ENCODE data around the gene ABCA7. TPM values are rescaled to one million over a fixed set of nuclear protein-coding genes. Genes with fewer than 3 reads are reported as not detected.
A peak's percentile ranks its signal among the peaks of the same experiment; 100 is the strongest.

Gene ABCA7
- polyA plus RNA-seq, 1 donor = 27.8 TPM

DNA sequence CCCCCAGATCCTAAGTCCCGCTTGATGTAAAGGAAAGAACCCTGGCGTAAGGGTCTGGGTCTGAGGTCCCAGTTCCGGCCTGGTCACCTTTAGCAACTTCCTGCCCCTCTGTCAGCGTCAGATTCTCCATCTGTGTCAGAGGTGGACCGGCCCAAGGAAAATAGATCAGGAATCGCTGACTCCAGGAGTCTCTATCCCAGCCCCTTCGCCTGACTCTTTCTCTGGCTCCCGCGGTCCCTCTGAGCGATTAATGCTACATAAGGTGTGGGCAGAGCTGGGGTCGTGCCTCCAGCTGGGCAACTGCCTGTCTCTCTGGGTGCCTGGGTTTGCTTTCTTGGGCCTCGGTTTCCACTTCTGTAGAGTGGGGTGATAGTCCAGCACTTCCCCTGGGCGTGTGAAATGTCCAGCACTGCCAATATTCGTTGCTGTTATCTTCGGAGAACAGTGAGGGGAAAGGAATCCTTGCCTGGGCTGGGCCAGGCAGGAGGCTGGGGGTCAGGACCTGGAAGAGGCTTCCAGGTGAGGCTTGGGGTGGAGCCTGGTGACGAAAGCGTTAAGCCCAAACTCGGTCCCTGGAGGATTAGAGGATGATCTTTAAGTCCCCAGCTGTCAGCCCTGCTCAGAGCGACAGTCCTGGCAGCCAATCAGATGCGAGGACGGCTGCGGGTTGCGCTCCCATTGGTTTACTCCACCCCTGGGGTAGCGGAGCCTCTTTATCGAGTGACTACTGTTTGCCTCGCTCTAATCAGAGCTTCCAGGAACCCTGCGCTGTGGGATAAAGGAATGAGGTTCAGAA lies 767 bp downstream of the ABCA7 start:
- DNase-seq = peak; percentile 84

DNA sequence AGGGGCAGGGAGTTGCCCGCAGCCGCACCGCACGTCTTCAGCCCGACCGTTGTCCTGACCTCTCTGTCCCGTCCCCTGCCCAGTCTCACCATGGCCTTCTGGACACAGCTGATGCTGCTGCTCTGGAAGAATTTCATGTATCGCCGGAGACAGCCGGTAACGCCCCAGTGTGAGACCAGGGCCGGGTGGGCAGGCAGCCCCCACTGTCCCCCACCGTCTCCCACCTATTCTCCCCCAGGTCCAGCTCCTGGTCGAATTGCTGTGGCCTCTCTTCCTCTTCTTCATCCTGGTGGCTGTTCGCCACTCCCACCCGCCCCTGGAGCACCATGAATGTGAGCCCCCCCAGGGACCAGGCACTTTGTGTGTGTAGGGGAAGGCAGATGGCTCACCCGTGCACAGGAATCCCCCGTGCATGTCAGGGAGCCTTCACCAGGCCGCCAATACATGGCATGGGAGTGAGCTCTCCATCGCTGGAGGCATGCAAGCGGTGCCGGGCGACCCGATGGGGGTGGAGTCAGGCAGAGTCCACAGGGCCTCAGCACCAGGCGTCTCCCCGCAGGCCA lies 1.4 kb downstream of the ABCA7 start:
- no peak for DNase-seq

DNA sequence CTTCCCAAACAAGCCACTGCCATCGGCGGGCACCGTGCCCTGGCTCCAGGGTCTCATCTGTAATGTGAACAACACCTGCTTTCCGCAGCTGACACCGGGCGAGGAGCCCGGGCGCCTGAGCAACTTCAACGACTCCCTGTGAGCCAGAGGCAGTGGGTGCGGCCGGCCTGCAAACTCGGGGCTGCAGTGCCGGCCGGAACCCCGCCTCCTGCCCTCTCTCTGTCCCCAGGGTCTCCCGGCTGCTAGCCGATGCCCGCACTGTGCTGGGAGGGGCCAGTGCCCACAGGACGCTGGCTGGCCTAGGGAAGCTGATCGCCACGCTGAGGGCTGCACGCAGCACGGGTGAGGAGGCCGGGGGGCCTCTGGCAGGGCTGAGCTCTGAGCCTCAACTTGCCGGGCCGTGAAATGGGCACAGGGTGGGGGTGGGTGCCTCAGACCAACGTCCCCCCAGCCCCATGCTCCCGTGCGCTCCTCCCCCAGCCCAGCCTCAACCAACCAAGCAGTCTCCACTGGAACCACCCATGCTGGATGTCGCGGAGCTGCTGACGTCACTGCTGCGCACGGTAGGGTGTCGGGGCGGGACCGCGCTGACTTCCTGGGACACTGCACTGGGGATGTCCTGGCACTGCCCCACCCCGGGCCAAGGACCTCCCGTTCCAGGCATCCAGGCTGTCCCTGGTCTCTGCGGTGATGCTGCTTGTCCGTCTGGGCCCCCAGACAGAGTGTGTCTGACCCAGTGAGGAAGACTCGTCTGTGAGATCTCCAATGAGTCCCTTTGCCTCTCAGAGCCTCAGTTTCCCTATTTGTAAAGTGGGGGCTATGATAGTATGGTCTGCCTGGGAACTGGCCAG lies 2.2 kb downstream of the ABCA7 start:
- peak; percentile 70 for DNase-seq

DNA sequence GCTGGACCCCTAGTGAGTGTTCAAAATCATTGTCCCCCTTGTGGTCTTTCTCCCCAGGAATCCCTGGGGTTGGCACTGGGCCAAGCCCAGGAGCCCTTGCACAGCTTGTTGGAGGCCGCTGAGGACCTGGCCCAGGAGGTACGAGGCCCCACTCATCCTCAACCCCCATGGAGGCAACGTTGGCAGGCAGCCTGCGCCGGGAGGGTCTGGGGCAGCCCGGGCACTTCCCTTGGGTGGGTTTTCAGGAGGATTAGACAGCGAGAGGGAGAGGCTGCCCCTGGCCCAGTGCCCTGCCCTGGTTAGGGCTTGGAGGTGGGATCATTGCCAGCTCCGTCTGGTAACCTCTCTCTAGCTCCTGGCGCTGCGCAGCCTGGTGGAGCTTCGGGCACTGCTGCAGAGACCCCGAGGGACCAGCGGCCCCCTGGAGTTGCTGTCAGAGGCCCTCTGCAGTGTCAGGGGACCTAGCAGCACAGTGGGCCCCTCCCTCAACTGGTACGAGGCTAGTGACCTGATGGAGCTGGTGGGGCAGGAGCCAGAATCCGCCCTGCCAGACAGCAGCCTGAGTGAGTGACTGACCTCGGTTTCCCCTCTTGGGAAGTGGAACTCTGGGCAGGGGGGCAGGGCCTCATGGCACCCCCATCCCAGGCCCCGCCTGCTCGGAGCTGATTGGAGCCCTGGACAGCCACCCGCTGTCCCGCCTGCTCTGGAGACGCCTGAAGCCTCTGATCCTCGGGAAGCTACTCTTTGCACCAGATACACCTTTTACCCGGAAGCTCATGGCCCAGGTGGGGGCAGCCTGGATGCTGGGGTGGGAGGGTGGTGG lies 3.0 kb downstream of the ABCA7 start:
- no peak for DNase-seq

- DNase-seq = no peak
These were observed 5.3 kb downstream of the ABCA7 start for GRCh38 chr19:1045247-1045603.

- DNase-seq = no peak
These were observed 6.3 kb downstream of the ABCA7 start for GRCh38 chr19:1046117-1046626.

GRCh38 chr19:1046836-1047695 lies 7.2 kb downstream of the ABCA7 start:
- no peak for DNase-seq

DNA sequence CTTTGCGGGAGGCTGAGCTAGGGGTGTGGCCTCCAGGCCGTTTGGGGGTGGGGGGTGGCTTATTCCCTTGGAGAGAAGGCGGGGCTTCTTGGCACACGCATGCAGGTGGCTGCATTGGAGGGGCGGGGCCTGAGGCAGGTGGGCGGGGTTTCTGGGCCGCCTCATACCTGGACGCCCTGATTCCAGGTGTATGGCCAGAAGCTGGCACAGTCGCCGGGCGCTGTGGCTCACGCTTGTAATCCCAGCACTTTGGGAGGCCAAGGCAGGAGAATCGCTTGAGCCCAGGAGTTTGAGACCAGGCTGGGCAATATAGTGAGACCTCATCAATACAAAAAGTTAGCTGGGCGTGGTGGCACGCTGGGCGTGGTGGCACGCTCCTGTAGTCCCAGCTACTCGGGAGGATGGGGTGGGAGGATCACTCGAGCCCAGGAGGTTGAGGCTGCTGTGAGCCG lies 7.8 kb downstream of the ABCA7 start:
- DNase-seq = no peak

- no peak for DNase-seq
These were observed 9.2 kb downstream of the ABCA7 start for GRCh38 chr19:1049106-1049505.

GRCh38 chr19:1049800-1050199 lies 9.9 kb downstream of the ABCA7 start:
- DNase-seq = no peak

DNA sequence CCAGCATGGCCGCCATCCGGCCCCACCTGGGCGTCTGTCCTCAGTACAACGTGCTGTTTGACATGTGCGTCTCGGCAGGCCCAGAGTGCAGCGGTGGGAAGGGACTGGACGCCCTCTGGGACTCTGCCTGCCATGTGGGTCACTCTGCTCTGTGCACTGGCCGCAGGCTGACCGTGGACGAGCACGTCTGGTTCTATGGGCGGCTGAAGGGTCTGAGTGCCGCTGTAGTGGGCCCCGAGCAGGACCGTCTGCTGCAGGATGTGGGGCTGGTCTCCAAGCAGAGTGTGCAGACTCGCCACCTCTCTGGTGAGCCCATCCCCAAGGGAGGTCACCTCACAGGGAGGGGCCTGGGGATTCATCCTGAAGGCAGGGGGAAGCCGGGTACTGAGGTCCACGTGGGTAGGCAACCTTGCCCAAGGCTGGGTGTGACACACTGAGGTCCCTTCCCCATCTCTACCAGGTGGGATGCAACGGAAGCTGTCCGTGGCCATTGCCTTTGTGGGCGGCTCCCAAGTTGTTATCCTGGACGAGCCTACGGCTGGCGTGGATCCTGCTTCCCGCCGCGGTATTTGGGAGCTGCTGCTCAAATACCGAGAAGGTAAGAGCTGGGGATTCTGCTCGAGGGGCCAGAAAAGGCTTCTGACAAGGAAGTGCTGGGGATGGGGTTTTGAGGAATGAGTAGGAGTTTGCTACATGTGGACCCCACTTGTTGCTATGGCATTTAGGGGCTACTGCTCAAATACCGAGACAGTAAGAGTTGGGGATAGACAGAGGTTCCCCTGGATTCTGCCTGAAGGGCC lies 11.3 kb downstream of the ABCA7 start:
- DNase-seq = no peak

DNA sequence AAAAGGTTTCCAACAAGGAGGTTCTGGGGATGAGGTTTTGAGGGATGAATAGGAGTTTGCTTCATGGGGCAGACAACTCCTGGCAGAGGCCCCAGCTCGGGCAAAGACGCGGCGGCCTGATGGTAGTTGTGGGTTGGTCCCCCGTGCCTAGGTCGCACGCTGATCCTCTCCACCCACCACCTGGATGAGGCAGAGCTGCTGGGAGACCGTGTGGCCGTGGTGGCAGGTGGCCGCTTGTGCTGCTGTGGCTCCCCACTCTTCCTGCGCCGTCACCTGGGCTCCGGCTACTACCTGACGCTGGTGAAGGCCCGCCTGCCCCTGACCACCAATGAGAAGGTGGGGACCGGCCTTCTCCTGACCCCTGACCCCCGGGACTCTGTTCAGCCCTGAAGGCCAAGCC lies 11.9 kb downstream of the ABCA7 start:
- no peak for DNase-seq

- no peak for DNase-seq
These were observed 12.6 kb downstream of the ABCA7 start for GRCh38 chr19:1052349-1052975.

DNA sequence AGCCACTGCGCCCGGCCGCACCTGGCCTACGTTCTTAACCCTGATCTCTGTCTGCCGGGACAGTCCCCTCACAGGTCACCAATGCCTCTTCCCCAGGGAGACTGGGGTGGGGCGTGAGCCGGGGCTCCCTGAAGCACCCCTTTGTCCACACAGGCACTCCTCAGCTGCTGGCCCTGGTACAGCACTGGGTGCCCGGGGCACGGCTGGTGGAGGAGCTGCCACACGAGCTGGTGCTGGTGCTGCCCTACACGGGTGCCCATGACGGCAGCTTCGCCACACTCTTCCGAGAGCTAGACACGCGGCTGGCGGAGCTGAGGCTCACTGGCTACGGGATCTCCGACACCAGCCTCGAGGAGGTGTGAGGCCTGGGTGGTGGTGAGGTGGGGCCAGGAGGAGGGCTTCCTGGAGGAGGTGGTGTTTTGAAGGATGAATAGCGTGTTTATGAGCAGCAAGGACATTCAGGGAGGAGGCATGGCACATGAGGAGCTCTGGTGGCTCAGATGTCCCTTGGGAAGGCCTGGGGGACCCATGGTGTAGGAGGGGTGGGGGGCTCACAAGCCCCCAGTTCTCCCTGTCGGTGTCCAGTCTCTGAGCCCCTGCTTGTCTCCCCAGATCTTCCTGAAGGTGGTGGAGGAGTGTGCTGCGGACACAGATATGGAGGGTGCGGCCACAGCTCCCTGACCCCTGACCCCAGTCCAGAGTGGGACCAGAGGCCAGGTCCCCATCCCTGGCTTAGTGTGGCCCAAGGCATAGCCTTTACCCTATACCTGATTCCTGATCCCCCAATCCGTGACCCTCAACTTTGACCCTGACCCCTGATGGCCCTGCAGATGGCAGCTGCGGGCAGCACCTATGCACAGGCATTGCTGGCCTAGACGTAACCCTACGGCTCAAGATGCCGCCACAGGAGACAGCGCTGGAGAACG lies 13.5 kb downstream of the ABCA7 start:
- no peak for DNase-seq

GRCh38 chr19:1054102-1055027 lies 14.5 kb downstream of the ABCA7 start:
- DNase-seq = no peak

DNA sequence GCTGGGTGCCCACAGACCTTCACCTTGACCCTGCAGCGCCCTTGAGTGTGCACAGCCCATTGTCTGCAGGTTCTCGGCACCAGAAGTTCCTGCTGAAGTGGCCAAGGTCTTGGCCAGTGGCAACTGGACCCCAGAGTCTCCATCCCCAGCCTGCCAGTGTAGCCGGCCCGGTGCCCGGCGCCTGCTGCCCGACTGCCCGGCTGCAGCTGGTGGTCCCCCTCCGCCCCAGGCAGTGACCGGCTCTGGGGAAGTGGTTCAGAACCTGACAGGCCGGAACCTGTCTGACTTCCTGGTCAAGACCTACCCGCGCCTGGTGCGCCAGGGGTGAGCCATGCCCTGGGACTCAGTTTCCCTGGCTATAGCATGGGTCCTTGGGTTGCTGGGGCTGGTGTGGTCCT lies 15.1 kb downstream of the ABCA7 start:
- DNase-seq = no peak

DNA sequence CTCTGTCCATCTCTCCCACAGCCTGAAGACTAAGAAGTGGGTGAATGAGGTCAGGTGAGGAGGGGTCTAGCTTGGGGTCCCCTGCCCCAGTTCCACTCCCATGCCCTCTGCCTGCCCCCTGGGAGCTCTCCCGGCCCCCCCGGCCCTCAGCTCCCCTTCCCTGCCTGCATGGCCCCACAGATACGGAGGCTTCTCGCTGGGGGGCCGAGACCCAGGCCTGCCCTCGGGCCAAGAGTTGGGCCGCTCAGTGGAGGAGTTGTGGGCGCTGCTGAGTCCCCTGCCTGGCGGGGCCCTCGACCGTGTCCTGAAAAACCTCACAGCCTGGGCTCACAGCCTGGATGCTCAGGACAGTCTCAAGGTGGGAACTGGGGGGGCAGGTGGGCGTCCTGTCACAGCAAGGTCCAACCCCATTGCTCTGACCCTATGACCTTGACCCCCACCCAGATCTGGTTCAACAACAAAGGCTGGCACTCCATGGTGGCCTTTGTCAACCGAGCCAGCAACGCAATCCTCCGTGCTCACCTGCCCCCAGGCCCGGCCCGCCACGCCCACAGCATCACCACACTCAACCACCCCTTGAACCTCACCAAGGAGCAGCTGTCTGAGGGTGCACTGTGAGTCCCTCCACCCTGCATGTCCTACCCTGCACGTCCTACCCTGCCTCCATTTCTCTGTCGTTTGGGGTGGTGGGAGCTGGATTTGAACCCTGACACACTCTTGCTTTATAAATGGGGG lies 16.1 kb downstream of the ABCA7 start:
- no peak for DNase-seq
